IMR-90 (cell line): Measurements from ENCODE around the gene PGK2. TPM values are rescaled to one million over a fixed set of nuclear protein-coding genes. Genes with fewer than 3 reads are reported as not detected.

Experiments used
- ATAC-seq: fragments of 200-7000 bp; cut with Tn5 transposase; 2 replicates; pipeline ENCODE4 v1.9.1; 2020; ENCODE audit warnings: low read depth, mild to moderate bottlenecking, moderate library complexity
- BruUV-seq: library from RNA; stranded (reverse); fragments of 400-500 nt; replicated peaks from 2 replicates; lab custom pipeline; 2021; lab: Mats Ljungman, UMichigan
- CTCF ChIA-PET: fragments of 300-600 bp; formaldehyde crosslinking; extraction: SDS; loops from one replicate; lab custom pipeline; 2021; ENCODE audit warnings: antibody characterized with exemption; lab: Yijun Ruan, JAX
- POLR2A ChIA-PET: fragments of 300-600 bp; sonication (Branson Sonifier 250); formaldehyde crosslinking; loops from one replicate; lab custom pipeline; 2022; ENCODE audit warnings: antibody characterized with exemption; ENCODE audit not compliant: unreplicated experiment; lab: Charles Lee
- DNase-seq: peaks from one replicate; pipeline ENCODE4 v3.0.0; 2013
- H2AFZ ChIP-seq: replicated peaks from 2 replicates; pipeline ENCODE3; 2013; ENCODE audit warnings: low read length, mild to moderate bottlenecking; ENCODE audit not compliant: poor library complexity
- H2AK5ac ChIP-seq: 2 replicates; pipeline ENCODE4 v1.6.1; 2013; ENCODE audit warnings: low read depth, low read length, inconsistent platforms
- H2AK9ac ChIP-seq: replicated peaks from 2 replicates; pipeline ENCODE3; 2013; ENCODE audit warnings: mild to moderate bottlenecking, low read depth, low read length, moderate library complexity; ENCODE audit not compliant: poor library complexity
- H2BK120ac ChIP-seq: 2 replicates; pipeline ENCODE4 v1.6.1; 2013; ENCODE audit warnings: low read depth, low read length, inconsistent platforms
- H2BK15ac ChIP-seq: 3 replicates; pipeline ENCODE4 v1.6.1; 2013; ENCODE audit warnings: low read depth, low read length, inconsistent platforms
- H2BK20ac ChIP-seq: 2 replicates; pipeline ENCODE4 v1.6.1; 2013; ENCODE audit warnings: low read depth, mild to moderate bottlenecking, inconsistent platforms, low read length, moderate library complexity
- H2BK5ac ChIP-seq: 2 replicates; pipeline ENCODE4 v1.6.1; 2013; ENCODE audit warnings: mild to moderate bottlenecking, low read depth, low read length, inconsistent platforms; ENCODE audit not compliant: poor library complexity, severe bottlenecking
- H3K14ac ChIP-seq: replicated peaks from 2 replicates; pipeline ENCODE4 v1.6.1; 2013; ENCODE audit warnings: low read depth, low read length, inconsistent platforms
- H3K18ac ChIP-seq: 2 replicates; pipeline ENCODE4 v1.6.1; 2013; ENCODE audit warnings: low read depth, low read length, control low read depth
- H3K23ac ChIP-seq: 2 replicates; pipeline ENCODE4 v1.6.1; 2013; ENCODE audit warnings: low read depth, low read length, inconsistent platforms
- H3K27ac ChIP-seq: 2 replicates; pipeline ENCODE4 v1.5.1; 2013; ENCODE audit warnings: mild to moderate bottlenecking, control low read depth, low read length; ENCODE audit not compliant: insufficient read depth
- H3K27me3 ChIP-seq: 2 replicates; pipeline ENCODE4 v1.6.1; 2013; ENCODE audit warnings: low read length; ENCODE audit not compliant: control insufficient read depth, insufficient read depth
- H3K36me3 ChIP-seq: 2 replicates; pipeline ENCODE4 v1.6.1; 2013; ENCODE audit warnings: low read length, mixed read lengths; ENCODE audit not compliant: control insufficient read depth, insufficient read depth
- H3K4ac ChIP-seq: 2 replicates; pipeline ENCODE4 v1.6.1; 2013; ENCODE audit warnings: low read depth, low read length, inconsistent platforms
- H3K4me1 ChIP-seq: 2 replicates; pipeline ENCODE4 v1.6.1; 2013; ENCODE audit warnings: low read length, mixed read lengths; ENCODE audit not compliant: control insufficient read depth, insufficient read depth
- H3K4me2 ChIP-seq: 2 replicates; pipeline ENCODE4 v1.6.1; 2013; ENCODE audit warnings: low read depth, mild to moderate bottlenecking, control low read depth, low read length, moderate library complexity
- H3K4me3 ChIP-seq: 2 replicates; pipeline ENCODE4 v1.5.1; 2013; ENCODE audit warnings: low read depth, mild to moderate bottlenecking, control low read depth, low read length, moderate library complexity; ENCODE audit not compliant: insufficient read depth
- H3K56ac ChIP-seq: 2 replicates; pipeline ENCODE4 v1.6.1; 2013; ENCODE audit warnings: low read length, inconsistent platforms; ENCODE audit not compliant: insufficient read depth; ENCODE audit errors: extremely low read depth
- H3K79me1 ChIP-seq, 2 experiments: 2 replicates each; pipeline ENCODE4 v1.6.1; 2013; ENCODE audit warnings: low read length in 2 of 2, inconsistent platforms in 1 of 2, low read depth in 1 of 2
- H3K9ac ChIP-seq: 2 replicates; pipeline ENCODE4 v1.6.1; 2013; ENCODE audit warnings: low read depth, low read length, control low read depth
- H3K9me1 ChIP-seq: 2 replicates; pipeline ENCODE4 v1.6.1; 2013; ENCODE audit warnings: low read length, inconsistent platforms; ENCODE audit not compliant: insufficient read depth
- H3K9me3 ChIP-seq: 2 replicates; pipeline ENCODE4 v1.6.1; 2013; ENCODE audit warnings: low read length; ENCODE audit not compliant: control insufficient read depth, insufficient read depth
- H4K20me1 ChIP-seq: 2 replicates; pipeline ENCODE4 v1.6.1; 2013; ENCODE audit warnings: low read length, inconsistent platforms; ENCODE audit not compliant: insufficient read depth
- H4K5ac ChIP-seq: 2 replicates; pipeline ENCODE4 v1.6.1; 2013; ENCODE audit warnings: mild to moderate bottlenecking, low read depth, low read length, control low read depth
- H4K8ac ChIP-seq, 2 experiments: 2 replicates each; pipeline ENCODE4 v1.6.1; 2013; ENCODE audit warnings: low read depth in 2 of 2, low read length in 2 of 2, control low read depth in 1 of 2, inconsistent platforms in 1 of 2
- H4K91ac ChIP-seq: 2 replicates; pipeline ENCODE4 v1.6.1; 2013; ENCODE audit warnings: low read depth, low read length, inconsistent platforms; ENCODE audit not compliant: insufficient read depth
- WGBS, 2 experiments: methylation state at CpG; one replicate each; pipeline versions ENCODE4 v1.1.5 to v1.1.7; 2013; ENCODE audit warnings: missing lambda C conversion rate in 2 of 2; ENCODE audit not compliant: insufficient read length in 1 of 2; ENCODE audit errors: extremely low coverage in 2 of 2; 5-methylcytosine and 5-hydroxymethylcytosine counted together
- dilution Hi-C: fragments of 300-500 bp; cut with HindIII; formaldehyde crosslinking; loops from one replicate; pipeline ENCODE4 v1.14.3; 2018; ENCODE audit warnings: low sequenced_read_pairs; ENCODE audit not compliant: unreplicated experiment
- in situ Hi-C: fragments of 300-500 bp; cut with MboI; formaldehyde crosslinking; loops from 3 replicates; pipeline ENCODE4 v1.14.3; 2019; ENCODE audit warnings: low sequenced_read_pairs, inconsistent platforms, mixed read lengths
- intact Hi-C: fragments of 100-400 bp; cut with micrococcal nuclease; formaldehyde crosslinking; loops from 2 replicates; pipeline ENCODE4 v1.10.0; 2022
- polyA plus RNA-seq, 3 experiments: library from polyadenylated mRNA; depleted of rRNA; stranded (reverse); fragments of >200 nt; gene quantifications; 2 replicates each; pipeline ENCODE4 v1.2.3, GENCODE V29; 2012; ENCODE audit warnings: low replicate concordance in 1 of 3
- total RNA-seq: library from RNA; depleted of rRNA; stranded (reverse); fragments of >200 nt; gene quantifications from 2 replicates; pipeline ENCODE4 v1.2.3, GENCODE V29; 2012
- TF ChIP-seq, protein P1 (sequence below): conservative IDR thresholded peaks from 2 replicates; pipeline ENCODE4 v1.5.1; 2012; ENCODE audit warnings: mild to moderate bottlenecking, low read depth, low read length, improper control_type of control experiment

PGK2 gene
- total and polyA plus RNA-seq, 2 of the 4 experiments (the other 2 are of a cell fraction): not detected

DNA sequence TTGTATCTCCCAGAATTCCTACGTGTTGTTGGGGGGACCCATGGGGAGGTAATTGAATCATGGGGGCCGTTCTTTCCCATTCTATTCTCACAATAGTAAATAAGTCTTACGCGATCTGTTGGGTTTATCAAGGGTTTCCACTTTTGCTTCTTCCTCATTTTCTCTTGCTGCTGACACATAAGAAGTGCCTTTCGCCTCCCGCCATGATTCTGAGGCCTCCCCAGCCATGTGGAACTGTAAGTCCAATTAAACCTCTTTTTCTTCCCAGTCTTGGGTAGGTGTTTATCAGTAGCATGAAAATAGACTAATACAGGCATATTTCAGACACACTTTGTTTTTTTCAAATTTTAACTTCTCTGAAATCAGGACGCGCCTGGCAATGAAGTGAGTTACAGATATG, 14.4 kb upstream of the PGK2 start:
- Histone ChIP-seq H3K4me3 (no peak overlapping the region), H3K14ac (no peak overlapping the region), H2BK120ac (no peak overlapping the region), H2BK5ac (no peak overlapping the region), H3K4me2 (no peak overlapping the region), H3K9ac (no peak overlapping the region), H4K8ac (no peak overlapping the region), H3K79me1 (no peaks in the 10 kb centered on the region), H3K27me3 (no peaks in the 10 kb centered on the region), H2AK5ac (no peak overlapping the region), H3K18ac (no peak overlapping the region), H4K20me1 (no peaks in the 10 kb centered on the region), H3K4me1 (no peaks in the 10 kb centered on the region), H3K23ac (no peak overlapping the region), H4K5ac (no peak overlapping the region), H3K27ac (no peak overlapping the region), H2AFZ (no peak overlapping the region), H2BK20ac (no peak overlapping the region), H3K9me1 (no peaks in the 10 kb centered on the region), H2AK9ac (no peak overlapping the region), H4K91ac (no peak overlapping the region), H3K9me3 (peaks cover 7% of the 10 kb centered on the region), H3K36me3 (no peaks in the 10 kb centered on the region), H3K56ac (no peak overlapping the region), H2BK15ac (no peak overlapping the region), H3K4ac (no peak overlapping the region)
- in situ Hi-C loops (no loop called here), dilution Hi-C loops (no loop called here), intact Hi-C loops (no loop called here)
- POLR2A ChIA-PET: no interaction called here
- ATAC-seq: no peak
- TF ChIP-seq, protein P1, sequence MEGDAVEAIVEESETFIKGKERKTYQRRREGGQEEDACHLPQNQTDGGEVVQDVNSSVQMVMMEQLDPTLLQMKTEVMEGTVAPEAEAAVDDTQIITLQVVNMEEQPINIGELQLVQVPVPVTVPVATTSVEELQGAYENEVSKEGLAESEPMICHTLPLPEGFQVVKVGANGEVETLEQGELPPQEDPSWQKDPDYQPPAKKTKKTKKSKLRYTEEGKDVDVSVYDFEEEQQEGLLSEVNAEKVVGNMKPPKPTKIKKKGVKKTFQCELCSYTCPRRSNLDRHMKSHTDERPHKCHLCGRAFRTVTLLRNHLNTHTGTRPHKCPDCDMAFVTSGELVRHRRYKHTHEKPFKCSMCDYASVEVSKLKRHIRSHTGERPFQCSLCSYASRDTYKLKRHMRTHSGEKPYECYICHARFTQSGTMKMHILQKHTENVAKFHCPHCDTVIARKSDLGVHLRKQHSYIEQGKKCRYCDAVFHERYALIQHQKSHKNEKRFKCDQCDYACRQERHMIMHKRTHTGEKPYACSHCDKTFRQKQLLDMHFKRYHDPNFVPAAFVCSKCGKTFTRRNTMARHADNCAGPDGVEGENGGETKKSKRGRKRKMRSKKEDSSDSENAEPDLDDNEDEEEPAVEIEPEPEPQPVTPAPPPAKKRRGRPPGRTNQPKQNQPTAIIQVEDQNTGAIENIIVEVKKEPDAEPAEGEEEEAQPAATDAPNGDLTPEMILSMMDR: no peak
- BruUV-seq: no TSS peak
- DNase-seq: no peak
- WGBS, 2 experiments: no CpG with 5 or more reads among the region's 8 CpGs
- CTCF ChIA-PET: no interaction called here
